ENCODE data around the gene CDH15. TPM values are rescaled to one million over a fixed set of nuclear protein-coding genes. Genes with fewer than 3 reads are reported as not detected.
A peak's percentile ranks its signal among the peaks of the same experiment; 100 is the strongest.

CDH15 gene
- total and polyA plus RNA-seq, 2 of the 13 experiments (the other 11 are each of a cell fraction or from before 2014, with no cell fraction given): 0.74 to 2.2 TPM

DNA sequence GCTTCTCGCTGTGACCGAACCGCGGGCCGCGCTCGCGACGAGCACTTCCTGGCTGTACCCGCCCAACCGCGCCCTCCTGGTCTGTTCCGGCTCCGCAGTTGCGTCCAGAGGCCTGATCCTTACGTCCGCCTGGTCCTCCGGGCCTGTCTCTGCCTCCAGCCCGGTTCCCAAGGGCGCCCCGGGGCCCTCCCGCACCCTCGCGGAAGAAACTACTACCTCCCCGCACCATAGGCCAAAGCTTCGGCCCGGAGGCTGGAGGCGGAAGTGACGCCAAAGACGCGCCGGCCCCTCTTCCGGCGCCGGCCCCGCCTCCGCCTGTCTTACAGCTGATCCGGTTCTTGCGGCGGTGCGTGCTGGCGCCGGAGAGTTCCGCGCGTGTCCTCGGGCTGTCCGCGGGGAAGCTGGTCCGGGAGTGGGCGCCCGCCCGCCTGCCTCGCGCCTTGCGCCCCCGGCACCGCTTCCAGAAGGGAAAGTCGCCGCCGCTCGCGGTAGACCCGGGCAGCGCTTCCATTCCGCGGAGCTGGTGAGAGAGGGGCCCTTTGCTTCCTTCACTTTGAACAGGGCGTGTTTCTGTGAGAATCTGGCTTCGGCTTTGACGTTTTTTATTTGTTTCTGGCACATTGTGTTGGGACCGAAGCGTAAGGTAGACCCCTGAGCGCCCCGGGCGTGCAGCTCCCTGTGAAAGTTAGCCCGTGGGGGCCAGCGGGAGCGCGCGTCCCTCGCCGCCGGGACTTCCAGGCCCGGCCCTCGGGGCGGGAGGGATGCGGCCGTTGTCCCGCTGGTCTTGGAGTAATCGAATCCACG is 46.0 kb downstream of the CDH15 start, which contains the start of gene ZNF778 (continued):
- TF ChIP-seq RFX5 (IDR thresholded peaks at IDR 0.05; ENCODE audit: low read depth, low read length) (0 out of 2 replicates have a peak, but pooled peaks have one; percentile 44), CCDC6 (CRISPR knock-in tag; IDR thresholded peaks at IDR 0.05) (no peak), MED13 (CRISPR knock-in tag; IDR thresholded peaks at IDR 0.05) (peak; percentile 70), EP300 (IDR thresholded peaks at IDR 0.05; ENCODE audit: low read depth in 2 of 2, low read length in 2 of 2) (peak in 1 of 2 experiments; percentile 59; a peak in 1 of 4 replicates), EP300 (CRISPR knock-in tag; IDR thresholded peaks at IDR 0.05; ENCODE audit: borderline replicate concordance) (peak; percentile 34; the same call in 1 of the 2 replicates), HOXA9 (CRISPR knock-in tag; IDR thresholded peaks at IDR 0.05; ENCODE audit: borderline replicate concordance) (no peak), ZNF670 (CRISPR knock-in tag; IDR thresholded peaks at IDR 0.05; ENCODE audit: borderline replicate concordance) (no peak), MAZ (IDR thresholded peaks at IDR 0.05; ENCODE audit: borderline replicate concordance, low read depth, low read length) (peak; percentile 69; the same call in 1 of the 2 replicates), MAZ (CRISPR knock-in tag; IDR thresholded peaks at IDR 0.05; ENCODE audit: low read depth) (peak; percentile 86), ZNF256 (CRISPR knock-in tag; conservative IDR thresholded peaks at IDR 0.05) (peak; percentile 62; the same call in 1 of the 2 replicates), ARID2 (CRISPR knock-in tag; IDR thresholded peaks at IDR 0.05; ENCODE audit: borderline replicate concordance) (0 out of 2 replicates have a peak, but pooled peaks have one; percentile 77), SCMH1 (CRISPR knock-in tag; IDR thresholded peaks at IDR 0.05; ENCODE audit: borderline replicate concordance) (no peak), ZNF749 (CRISPR knock-in tag; IDR thresholded peaks at IDR 0.05; ENCODE audit: borderline replicate concordance) (peak; percentile 80; the same call in 1 of the 2 replicates), ZNF20 (CRISPR knock-in tag; IDR thresholded peaks at IDR 0.05) (0 out of 2 replicates have a peak, but pooled peaks have one; percentile 35), SMYD3 (CRISPR knock-in tag; IDR thresholded peaks at IDR 0.05) (no peak; the same call in 1 of the 2 replicates), SMAD3 (CRISPR knock-in tag; IDR thresholded peaks at IDR 0.05) (no peak), ZNF746 (CRISPR knock-in tag; IDR thresholded peaks at IDR 0.05) (peak; percentile 69; the same call in 1 of the 2 replicates), ZFP90 (CRISPR knock-in tag; IDR thresholded peaks at IDR 0.05; ENCODE audit: borderline replicate concordance) (peak; percentile 92), ZNF30 (CRISPR knock-in tag; IDR thresholded peaks at IDR 0.05) (peak; percentile 87; the same call in 1 of the 2 replicates), ZNF777 (CRISPR knock-in tag; IDR thresholded peaks at IDR 0.05) (peak; percentile 65; the same call in 1 of the 2 replicates), ERF (CRISPR knock-in tag; IDR thresholded peaks at IDR 0.05) (peak; percentile 97), CBX5 (CRISPR knock-in tag; IDR thresholded peaks at IDR 0.05; ENCODE audit: borderline replicate concordance) (peak; percentile 94), ZFP62 (CRISPR knock-in tag; IDR thresholded peaks at IDR 0.05) (0 out of 2 replicates have a peak, but pooled peaks have one; percentile 50), TAF1 (CRISPR knock-in tag; IDR thresholded peaks at IDR 0.05) (peak; percentile 91)
- TF ChIP-seq, protein P1, sequence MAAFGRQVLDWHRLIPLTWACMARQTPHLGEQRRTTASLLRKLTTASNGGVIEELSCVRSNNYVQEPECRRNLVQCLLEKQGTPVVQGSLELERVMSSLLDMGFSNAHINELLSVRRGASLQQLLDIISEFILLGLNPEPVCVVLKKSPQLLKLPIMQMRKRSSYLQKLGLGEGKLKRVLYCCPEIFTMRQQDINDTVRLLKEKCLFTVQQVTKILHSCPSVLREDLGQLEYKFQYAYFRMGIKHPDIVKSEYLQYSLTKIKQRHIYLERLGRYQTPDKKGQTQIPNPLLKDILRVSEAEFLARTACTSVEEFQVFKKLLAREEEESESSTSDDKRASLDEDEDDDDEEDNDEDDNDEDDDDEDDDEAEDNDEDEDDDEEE (CRISPR knock-in tag; IDR thresholded peaks at IDR 0.05): no peak; the same call in 1 of the 2 replicates
- TF ChIP-seq, protein P2, sequence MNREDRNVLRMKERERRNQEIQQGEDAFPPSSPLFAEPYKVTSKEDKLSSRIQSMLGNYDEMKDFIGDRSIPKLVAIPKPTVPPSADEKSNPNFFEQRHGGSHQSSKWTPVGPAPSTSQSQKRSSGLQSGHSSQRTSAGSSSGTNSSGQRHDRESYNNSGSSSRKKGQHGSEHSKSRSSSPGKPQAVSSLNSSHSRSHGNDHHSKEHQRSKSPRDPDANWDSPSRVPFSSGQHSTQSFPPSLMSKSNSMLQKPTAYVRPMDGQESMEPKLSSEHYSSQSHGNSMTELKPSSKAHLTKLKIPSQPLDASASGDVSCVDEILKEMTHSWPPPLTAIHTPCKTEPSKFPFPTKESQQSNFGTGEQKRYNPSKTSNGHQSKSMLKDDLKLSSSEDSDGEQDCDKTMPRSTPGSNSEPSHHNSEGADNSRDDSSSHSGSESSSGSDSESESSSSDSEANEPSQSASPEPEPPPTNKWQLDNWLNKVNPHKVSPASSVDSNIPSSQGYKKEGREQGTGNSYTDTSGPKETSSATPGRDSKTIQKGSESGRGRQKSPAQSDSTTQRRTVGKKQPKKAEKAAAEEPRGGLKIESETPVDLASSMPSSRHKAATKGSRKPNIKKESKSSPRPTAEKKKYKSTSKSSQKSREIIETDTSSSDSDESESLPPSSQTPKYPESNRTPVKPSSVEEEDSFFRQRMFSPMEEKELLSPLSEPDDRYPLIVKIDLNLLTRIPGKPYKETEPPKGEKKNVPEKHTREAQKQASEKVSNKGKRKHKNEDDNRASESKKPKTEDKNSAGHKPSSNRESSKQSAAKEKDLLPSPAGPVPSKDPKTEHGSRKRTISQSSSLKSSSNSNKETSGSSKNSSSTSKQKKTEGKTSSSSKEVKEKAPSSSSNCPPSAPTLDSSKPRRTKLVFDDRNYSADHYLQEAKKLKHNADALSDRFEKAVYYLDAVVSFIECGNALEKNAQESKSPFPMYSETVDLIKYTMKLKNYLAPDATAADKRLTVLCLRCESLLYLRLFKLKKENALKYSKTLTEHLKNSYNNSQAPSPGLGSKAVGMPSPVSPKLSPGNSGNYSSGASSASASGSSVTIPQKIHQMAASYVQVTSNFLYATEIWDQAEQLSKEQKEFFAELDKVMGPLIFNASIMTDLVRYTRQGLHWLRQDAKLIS (CRISPR knock-in tag; IDR thresholded peaks at IDR 0.05): no peak
